Tibial nerve (tissue), 4 donors: ENCODE measurements around the gene CATSPER3. TPM values are rescaled to one million over a fixed set of nuclear protein-coding genes. Genes with fewer than 3 reads are reported as not detected.

Experiments
- DNase-seq, 2 donors: peaks; one replicate each; pipeline ENCODE4 v3.0.0-alpha.2; 2019; ENCODE audit warnings: low spot score in 2 of 2
- H3K27ac ChIP-seq, 4 donors: fragments of 200-600 bp; sonication (generic) in 3 of 4; one replicate each; pipeline ENCODE4 v1.5.1; 2017 to 2019; ENCODE audit warnings: mild to moderate bottlenecking in 1 of 4
- H3K27me3 ChIP-seq, 2 donors: fragments of 200-600 bp; sonication (generic) in 1 of 2; one replicate each; pipeline versions ENCODE4 v1.5.1 to v1.6.0; 2017 to 2019
- H3K36me3 ChIP-seq, 3 donors: fragments of 200-600 bp; sonication (generic); one replicate each; pipeline ENCODE4 v1.5.1; 2018 to 2019
- H3K4me1 ChIP-seq, 4 donors: fragments of 200-600 bp; sonication (generic) in 3 of 4; one replicate each; pipeline ENCODE4 v1.5.1; 2017 to 2019
- H3K4me3 ChIP-seq, 4 donors: fragments of 200-600 bp; sonication (generic) in 3 of 4; one replicate each; pipeline ENCODE4 v1.5.1; 2017 to 2019; ENCODE audit warnings: mild to moderate bottlenecking in 1 of 4, moderate library complexity in 1 of 4
- H3K9me3 ChIP-seq, 4 donors: fragments of 200-600 bp; sonication (generic) in 3 of 4; one replicate each; pipeline ENCODE4 v1.5.1; 2017 to 2019
- CTCF ChIP-seq, 5 experiments: fragments of 200-600 bp in 3 of 5; fragments of 450-650 bp in 2 of 5; sonication (generic) in 3 of 5; IDR thresholded peaks; one replicate each; pipeline ENCODE4 v1.5.1; 2016 to 2019; ENCODE audit warnings: antibody characterized with exemption in 5 of 5, mild to moderate bottlenecking in 3 of 5, moderate library complexity in 2 of 5
- EP300 ChIP-seq, 2 donors: sonication (generic); formaldehyde crosslinking; IDR thresholded peaks; one replicate each; pipeline ENCODE4 v1.6.1; 2017; ENCODE audit warnings: antibody characterized with exemption in 2 of 2, mild to moderate bottlenecking in 1 of 2
- POLR2A ChIP-seq, 2 donors: fragments of 450-650 bp; IDR thresholded peaks; one replicate each; pipeline ENCODE4 v1.6.1; 2017; ENCODE audit warnings: antibody characterized with exemption in 2 of 2, mild to moderate bottlenecking in 2 of 2, moderate library complexity in 2 of 2
- WGBS, 2 donors: methylation state at CpG; one replicate each; pipeline ENCODE4 v1.1.5; 2018; 5-methylcytosine and 5-hydroxymethylcytosine counted together
- total RNA-seq, 4 donors: library from RNA; depleted of rRNA; stranded (reverse); fragments of >200 nt; gene quantifications; one replicate each; pipeline ENCODE4 v1.1.0, GENCODE V29; 2016

Gene CATSPER3
- total RNA-seq, 4 donors from 2014 or later = 0.90 to 1.3 TPM; not detected in 2

- Histone ChIP-seq H3K27me3 (no peaks in the 10 kb centered on the region), H3K36me3 (no peaks in the 10 kb centered on the region), H3K4me3 (no peak overlapping the region), H3K27ac (no peak overlapping the region), H3K4me1 (peaks cover 0 to 5% (median 0%) of the 10 kb centered on the region in 4 donors), H3K9me3 (no peaks in the 10 kb centered on the region)
- DNase-seq = no peak
- 87 to 90% methylated on average over 5 of the region's 5 CpGs for WGBS, 2 donors
- no peak for TF ChIP-seq EP300 (IDR thresholded peaks at IDR 0.05)
- no peak for TF ChIP-seq CTCF (IDR thresholded peaks at IDR 0.05)
- TF ChIP-seq POLR2A (IDR thresholded peaks at IDR 0.05) = no peak
Measured at GRCh38 chr5:135019314-135019713, 51.6 kb downstream of the CATSPER3 start.

- no peak overlapping the region for H3K27ac ChIP-seq
- no peak for DNase-seq
- H3K4me1 ChIP-seq = no peaks in the 10 kb centered on the region
- no peaks in the 10 kb centered on the region for H3K27me3 ChIP-seq
- H3K4me3 ChIP-seq = no peak overlapping the region
- H3K36me3 ChIP-seq = no peaks in the 10 kb centered on the region
- H3K9me3 ChIP-seq = no peaks in the 10 kb centered on the region
- 77 to 79% methylated on average over 16 of the region's 16 CpGs for WGBS, 2 donors
- TF ChIP-seq POLR2A (IDR thresholded peaks at IDR 0.05) (no peak), CTCF (IDR thresholded peaks at IDR 0.05) (no peak), EP300 (IDR thresholded peaks at IDR 0.05) (no peak)
Measured at GRCh38 chr5:135020111-135020895, 52.6 kb downstream of the CATSPER3 start.

GRCh38 chr5:135024956-135025729 is 57.4 kb downstream of the CATSPER3 start:
- Histone ChIP-seq H3K4me1 (peaks cover 0 to 21% (median 0%) of the 10 kb centered on the region in 4 donors), H3K36me3 (no peaks in the 10 kb centered on the region), H3K4me3 (no peak overlapping the region), H3K9me3 (no peaks in the 10 kb centered on the region), H3K27me3 (peaks cover 0 to 44% of the 10 kb centered on the region in 2 donors), H3K27ac (no peak overlapping the region)
- TF ChIP-seq EP300 (IDR thresholded peaks at IDR 0.05) = no peak
- no peak for TF ChIP-seq POLR2A (IDR thresholded peaks at IDR 0.05)
- no peak for TF ChIP-seq CTCF (IDR thresholded peaks at IDR 0.05)
- no peak for DNase-seq
- whole genome bisulfite sequencing, 2 donors = 87 to 90% methylated on average over 9 to 11 of the region's 11 CpGs

- Histone ChIP-seq H3K27me3 (peaks cover 0 to 52% of the 10 kb centered on the region in 2 donors), H3K36me3 (no peaks in the 10 kb centered on the region), H3K4me3 (no peak overlapping the region), H3K9me3 (no peaks in the 10 kb centered on the region), H3K27ac (no peak overlapping the region), H3K4me1 (peaks cover 0 to 29% (median 5%) of the 10 kb centered on the region in 4 donors)
- TF ChIP-seq EP300 (IDR thresholded peaks at IDR 0.05) (no peak), POLR2A (IDR thresholded peaks at IDR 0.05) (no peak), CTCF (IDR thresholded peaks at IDR 0.05) (no peak)
- WGBS, 2 donors = 84 to 86% methylated on average over 15 of the region's 15 CpGs
- DNase-seq = no peak
Measured at GRCh38 chr5:135025730-135026644, 58.3 kb downstream of the CATSPER3 start.
